Endothelial cell (in vitro differentiated cells): ENCODE data around the gene ABLIM2. TPM values are rescaled to one million over a fixed set of nuclear protein-coding genes. Genes with fewer than 3 reads are reported as not detected.

Experiments
- DNase-seq: peaks from one replicate; pipeline ENCODE4 v3.0.0; 2021; ENCODE audit warnings: low spot score
- H3K27ac Mint-ChIP-seq: one replicate; pipeline ENCODE4 v1.8.0; 2021; ENCODE audit warnings: mixed read lengths, inconsistent platforms; ENCODE audit not compliant: unreplicated experiment
- H3K27me3 Mint-ChIP-seq: one replicate; pipeline ENCODE4 v1.8.0; 2021; ENCODE audit warnings: mild to moderate bottlenecking, moderate library complexity, mixed read lengths, inconsistent platforms; ENCODE audit not compliant: unreplicated experiment
- H3K36me3 Mint-ChIP-seq: one replicate; pipeline ENCODE4 v1.8.0; 2021; ENCODE audit warnings: mild to moderate bottlenecking, low read depth, mixed read lengths, inconsistent platforms; ENCODE audit not compliant: unreplicated experiment
- H3K4me1 Mint-ChIP-seq: one replicate; pipeline ENCODE4 v1.8.0; 2021; ENCODE audit warnings: mild to moderate bottlenecking, mixed read lengths, inconsistent platforms; ENCODE audit not compliant: unreplicated experiment
- H3K4me3 Mint-ChIP-seq: one replicate; pipeline ENCODE4 v1.8.0; 2021; ENCODE audit warnings: mild to moderate bottlenecking, mixed read lengths, inconsistent platforms; ENCODE audit not compliant: unreplicated experiment
- H3K9me3 Mint-ChIP-seq: one replicate; pipeline ENCODE4 v1.8.0; 2021; ENCODE audit warnings: mixed read lengths, inconsistent platforms; ENCODE audit not compliant: unreplicated experiment
- CTCF ChIP-seq: fragments of 200-600 bp; sonication (generic); IDR thresholded peaks from one replicate; pipeline ENCODE4 v1.5.0; 2021; ENCODE audit warnings: antibody characterized with exemption; ENCODE audit not compliant: unreplicated experiment
- total RNA-seq: library from RNA; stranded (reverse); fragmentation: NEBNext Ultra II Directional; extraction: Animal tissue kit (Norgen Biotek cat#: 25700); gene quantifications from one replicate; pipeline ENCODE4 v1.2.1, GENCODE V29; 2021; ENCODE audit not compliant: unreplicated experiment

ABLIM2 gene
- total RNA-seq, 1 donor from 2014 or later, result 0.74 TPM

- H3K4me3 Mint-ChIP-seq, result peak overlapping the region; percentile 73
Observed at GRCh38 chr4:8147231-8147970, 11.2 kb downstream of the ABLIM2 start.

GRCh38 chr4:8146157-8146556 is 12.5 kb downstream of the ABLIM2 start:
- Mint-ChIP-seq H3K9me3 (no peaks in the 10 kb centered on the region), H3K27me3 (peaks cover 9% of the 10 kb centered on the region), H3K4me3 (no peak overlapping the region), H3K36me3 (peaks cover 6% of the 10 kb centered on the region), H3K4me1 (no peaks in the 10 kb centered on the region), H3K27ac (no peak overlapping the region)
- DNase-seq, result no peak
- TF ChIP-seq CTCF, result no peak

More at GRCh38 chr4:8147231-8147970, 11.2 kb downstream of the ABLIM2 start:
- Mint-ChIP-seq H3K4me1 (no peaks in the 10 kb centered on the region), H3K9me3 (no peaks in the 10 kb centered on the region), H3K27ac (no peak overlapping the region), H3K36me3 (peaks cover 6% of the 10 kb centered on the region), H3K27me3 (peaks cover 9% of the 10 kb centered on the region)
- TF ChIP-seq CTCF, result no peak
- DNase-seq, result no peak

- Mint-ChIP-seq H3K36me3 (peaks cover 6% of the 10 kb centered on the region), H3K27ac (no peak overlapping the region), H3K4me1 (no peaks in the 10 kb centered on the region), H3K27me3 (peaks cover 8% of the 10 kb centered on the region), H3K4me3 (no peak overlapping the region), H3K9me3 (no peaks in the 10 kb centered on the region)
- no peak for TF ChIP-seq CTCF
- DNase-seq, result no peak
Observed at GRCh38 chr4:8144359-8144758, 14.3 kb downstream of the ABLIM2 start.

GRCh38 chr4:8143392-8144140 is 15.0 kb downstream of the ABLIM2 start:
- H3K36me3 Mint-ChIP-seq, result peaks cover 6% of the 10 kb centered on the region
- peaks cover 6% of the 10 kb centered on the region for H3K27me3 Mint-ChIP-seq
- no peak overlapping the region for H3K4me3 Mint-ChIP-seq
- TF ChIP-seq CTCF, result no peak
- no peak for DNase-seq
- H3K9me3 Mint-ChIP-seq, result no peaks in the 10 kb centered on the region
- H3K4me1 Mint-ChIP-seq, result no peaks in the 10 kb centered on the region
- H3K27ac Mint-ChIP-seq, result no peak overlapping the region

- H3K27me3 Mint-ChIP-seq, result peaks cover 6% of the 10 kb centered on the region
- DNase-seq, result no peak
- H3K36me3 Mint-ChIP-seq, result peaks cover 6% of the 10 kb centered on the region
- TF ChIP-seq CTCF, result no peak
- H3K4me3 Mint-ChIP-seq, result no peak overlapping the region
- no peak overlapping the region for H3K27ac Mint-ChIP-seq
- H3K9me3 Mint-ChIP-seq, result peaks cover 4% of the 10 kb centered on the region
- H3K4me1 Mint-ChIP-seq, result no peaks in the 10 kb centered on the region
Observed at GRCh38 chr4:8142556-8142955, 16.1 kb downstream of the ABLIM2 start.
